OCI-LY1 (cell line): ENCODE data around the gene TMEM119.

ENCODE experiments used
- H2AFZ ChIP-seq: fragments of 200-600 bp; sonication (generic), shearing (Covaris generic); 2 replicates; pipeline ENCODE4 v1.6.0; 2014; ENCODE audit warnings: antibody characterized with exemption, mild to moderate bottlenecking, low read length
- H3F3A ChIP-seq: fragments of 200-600 bp; sonication (generic), shearing (Covaris generic); 2 replicates; pipeline ENCODE4 v1.6.0; 2014; ENCODE audit warnings: mild to moderate bottlenecking, antibody characterized with exemption, low read length, moderate library complexity; ENCODE audit not compliant: insufficient read depth
- H3K27ac ChIP-seq: fragments of 200-600 bp; sonication (generic); 2 replicates; pipeline ENCODE4 v1.5.1; 2014; ENCODE audit warnings: low read length, mixed run types, mild to moderate bottlenecking, low read depth; ENCODE audit not compliant: poor library complexity, severe bottlenecking
- H3K27me3 ChIP-seq: fragments of 200-600 bp; sonication (generic); 2 replicates; pipeline ENCODE4 v1.6.0; 2014; ENCODE audit warnings: antibody characterized with exemption, mild to moderate bottlenecking, low read length, moderate library complexity; ENCODE audit not compliant: insufficient read depth
- H3K36me3 ChIP-seq: fragments of 200-600 bp; sonication (generic); 2 replicates; pipeline ENCODE4 v1.6.1; 2014; ENCODE audit warnings: mild to moderate bottlenecking, antibody characterized with exemption, low read length, moderate library complexity, mixed read lengths; ENCODE audit not compliant: insufficient read depth
- H3K4me1 ChIP-seq: fragments of 200-600 bp; sonication (generic); 2 replicates; pipeline ENCODE4 v1.5.1; 2014; ENCODE audit warnings: mild to moderate bottlenecking, low read length, moderate library complexity; ENCODE audit not compliant: insufficient read depth, severe bottlenecking
- H3K4me2 ChIP-seq: fragments of 200-600 bp; sonication (generic), shearing (Covaris generic); 2 replicates; pipeline ENCODE4 v1.6.1; 2014; ENCODE audit warnings: low read length
- H3K4me3 ChIP-seq: fragments of 200-600 bp; sonication (generic); 2 replicates; pipeline ENCODE4 v1.5.1; 2014; ENCODE audit warnings: low read length, low read depth, mild to moderate bottlenecking, mixed read lengths; ENCODE audit not compliant: poor library complexity, severe bottlenecking
- H3K79me2 ChIP-seq: fragments of 200-600 bp; shearing (Covaris generic); 2 replicates; pipeline ENCODE4 v1.6.1; 2016; ENCODE audit warnings: mixed run types, low read length, mixed read lengths; ENCODE audit not compliant: insufficient read depth
- H3K9ac ChIP-seq: fragments of 200-600 bp; sonication (generic), shearing (Covaris generic); 2 replicates; pipeline ENCODE4 v1.6.1; 2014; ENCODE audit warnings: mild to moderate bottlenecking, low read length, mixed read lengths
- H3K9me2 ChIP-seq: fragments of 200-600 bp; sonication (generic), shearing (Covaris generic); 2 replicates; pipeline ENCODE4 v1.6.1; 2014; ENCODE audit warnings: low read depth, mild to moderate bottlenecking, low read length, mixed read lengths
- H3K9me3 ChIP-seq: fragments of 200-600 bp; shearing (Covaris generic); 2 replicates; pipeline ENCODE4 v1.6.1; 2014; ENCODE audit warnings: low read length, mixed read lengths
- H4K20me1 ChIP-seq: fragments of 200-600 bp; sonication (generic), shearing (Covaris generic); 2 replicates; pipeline ENCODE4 v1.6.0; 2016; ENCODE audit warnings: mild to moderate bottlenecking, low read length; ENCODE audit not compliant: insufficient read depth
- EZH2 ChIP-seq: fragments of 200-600 bp; sonication (generic), shearing (Covaris generic); IDR thresholded peaks from 2 replicates; pipeline ENCODE4 v1.8.0; 2017; ENCODE audit warnings: borderline replicate concordance, mixed run types, mild to moderate bottlenecking, antibody characterized with exemption, low read length, moderate library complexity, mixed read lengths
- TF ChIP-seq, protein P1 (sequence below): fragments of 200-600 bp; sonication (generic), shearing (Covaris generic); IDR thresholded peaks from 2 replicates; pipeline ENCODE4 v1.5.1; 2017; ENCODE audit warnings: mild to moderate bottlenecking, antibody characterized with exemption, low read length, moderate library complexity, mixed read lengths

Gene TMEM119

DNA sequence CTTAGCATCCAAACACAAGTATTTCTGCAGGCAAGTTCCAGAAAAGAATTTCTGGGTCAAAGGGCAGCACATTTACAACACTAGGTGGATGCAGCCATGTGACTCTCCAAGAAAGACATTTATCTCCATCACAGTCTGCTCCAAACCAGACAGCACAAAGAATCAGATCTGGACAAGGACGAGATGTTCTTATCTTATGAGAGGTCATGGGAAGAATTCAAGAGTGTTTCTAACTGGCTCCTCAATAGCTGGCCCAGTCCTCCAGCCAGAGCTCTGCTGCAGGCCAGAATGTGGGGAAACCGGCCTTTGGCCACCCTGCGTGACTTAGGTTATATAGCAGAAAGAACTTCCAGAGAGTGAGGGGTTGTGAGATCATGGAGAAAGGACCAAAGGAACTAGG, 17.4 kb downstream of the TMEM119 start:
- no peak overlapping the region for H3K27ac ChIP-seq
- no peaks in the 10 kb centered on the region for H3K4me1 ChIP-seq
- H2AFZ ChIP-seq: no peak overlapping the region
- no peak overlapping the region for H3K4me3 ChIP-seq
- no peak overlapping the region for H3K4me2 ChIP-seq
- H3K9ac ChIP-seq: no peak overlapping the region
- TF ChIP-seq, protein P1, sequence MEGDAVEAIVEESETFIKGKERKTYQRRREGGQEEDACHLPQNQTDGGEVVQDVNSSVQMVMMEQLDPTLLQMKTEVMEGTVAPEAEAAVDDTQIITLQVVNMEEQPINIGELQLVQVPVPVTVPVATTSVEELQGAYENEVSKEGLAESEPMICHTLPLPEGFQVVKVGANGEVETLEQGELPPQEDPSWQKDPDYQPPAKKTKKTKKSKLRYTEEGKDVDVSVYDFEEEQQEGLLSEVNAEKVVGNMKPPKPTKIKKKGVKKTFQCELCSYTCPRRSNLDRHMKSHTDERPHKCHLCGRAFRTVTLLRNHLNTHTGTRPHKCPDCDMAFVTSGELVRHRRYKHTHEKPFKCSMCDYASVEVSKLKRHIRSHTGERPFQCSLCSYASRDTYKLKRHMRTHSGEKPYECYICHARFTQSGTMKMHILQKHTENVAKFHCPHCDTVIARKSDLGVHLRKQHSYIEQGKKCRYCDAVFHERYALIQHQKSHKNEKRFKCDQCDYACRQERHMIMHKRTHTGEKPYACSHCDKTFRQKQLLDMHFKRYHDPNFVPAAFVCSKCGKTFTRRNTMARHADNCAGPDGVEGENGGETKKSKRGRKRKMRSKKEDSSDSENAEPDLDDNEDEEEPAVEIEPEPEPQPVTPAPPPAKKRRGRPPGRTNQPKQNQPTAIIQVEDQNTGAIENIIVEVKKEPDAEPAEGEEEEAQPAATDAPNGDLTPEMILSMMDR: no peak
- no peak for TF ChIP-seq EZH2
- H3K9me3 ChIP-seq: no peaks in the 10 kb centered on the region
- H3K36me3 ChIP-seq: no peaks in the 10 kb centered on the region
- H3K27me3 ChIP-seq: no peaks in the 10 kb centered on the region
- no peaks in the 10 kb centered on the region for H3K9me2 ChIP-seq
- H3F3A ChIP-seq: no peaks in the 10 kb centered on the region
- no peaks in the 10 kb centered on the region for H4K20me1 ChIP-seq
- H3K79me2 ChIP-seq: no peaks in the 10 kb centered on the region

DNA sequence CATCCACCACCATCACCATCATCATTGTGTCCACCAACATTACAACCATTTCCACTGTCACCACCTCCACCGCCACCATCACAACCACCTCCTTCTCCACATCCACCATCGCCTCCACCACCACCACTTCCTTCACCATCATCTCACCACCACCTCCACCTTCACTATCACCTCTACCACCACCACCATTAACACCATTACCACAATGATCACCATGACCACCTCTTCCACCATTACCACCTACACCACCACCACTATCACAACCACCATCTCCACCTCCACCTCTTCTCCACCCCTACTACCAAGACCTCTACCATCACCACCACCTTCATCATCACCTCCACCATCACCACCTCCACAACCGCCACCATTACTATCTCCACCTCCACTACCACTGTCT, 19.1 kb downstream of the TMEM119 start:
- Histone ChIP-seq H3K9ac (no peak overlapping the region), H3K27ac (no peak overlapping the region), H2AFZ (no peak overlapping the region), H3F3A (no peaks in the 10 kb centered on the region), H3K4me2 (no peak overlapping the region), H3K4me1 (no peaks in the 10 kb centered on the region), H3K9me2 (no peaks in the 10 kb centered on the region), H3K79me2 (no peaks in the 10 kb centered on the region), H3K4me3 (no peak overlapping the region), H3K27me3 (no peaks in the 10 kb centered on the region), H4K20me1 (no peaks in the 10 kb centered on the region), H3K9me3 (no peaks in the 10 kb centered on the region), H3K36me3 (no peaks in the 10 kb centered on the region)
- TF ChIP-seq, protein P1: no peak

DNA sequence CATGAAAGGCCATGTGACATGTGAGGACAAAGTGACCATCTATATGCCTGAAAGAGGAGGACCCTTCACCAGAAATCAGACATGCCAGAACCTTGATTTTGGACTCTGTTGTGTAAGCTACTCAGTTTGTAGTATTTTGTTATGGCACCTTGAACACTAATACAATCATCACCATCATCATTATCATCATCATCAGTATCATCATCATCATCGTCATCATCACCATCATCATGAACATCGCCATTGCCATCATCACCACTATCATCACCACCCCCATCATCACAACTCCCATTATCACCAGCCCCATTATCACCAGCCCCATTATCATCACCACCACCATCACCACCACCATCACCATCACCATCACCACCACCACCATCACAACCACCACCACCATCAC, 19.6 kb downstream of the TMEM119 start:
- H3K79me2 ChIP-seq: no peaks in the 10 kb centered on the region
- H3K9me3 ChIP-seq: no peaks in the 10 kb centered on the region
- H2AFZ ChIP-seq: no peak overlapping the region
- H4K20me1 ChIP-seq: no peaks in the 10 kb centered on the region
- no peak overlapping the region for H3K4me3 ChIP-seq
- no peaks in the 10 kb centered on the region for H3K27me3 ChIP-seq
- TF ChIP-seq, protein P1: no peak
- TF ChIP-seq EZH2: no peak
- H3K9me2 ChIP-seq: no peaks in the 10 kb centered on the region
- no peaks in the 10 kb centered on the region for H3F3A ChIP-seq
- no peak overlapping the region for H3K27ac ChIP-seq
- no peak overlapping the region for H3K4me2 ChIP-seq
- no peak overlapping the region for H3K9ac ChIP-seq
- H3K36me3 ChIP-seq: no peaks in the 10 kb centered on the region
- H3K4me1 ChIP-seq: no peaks in the 10 kb centered on the region
